ENCODE data around the gene TMEM182.

TMEM182 gene

DNA sequence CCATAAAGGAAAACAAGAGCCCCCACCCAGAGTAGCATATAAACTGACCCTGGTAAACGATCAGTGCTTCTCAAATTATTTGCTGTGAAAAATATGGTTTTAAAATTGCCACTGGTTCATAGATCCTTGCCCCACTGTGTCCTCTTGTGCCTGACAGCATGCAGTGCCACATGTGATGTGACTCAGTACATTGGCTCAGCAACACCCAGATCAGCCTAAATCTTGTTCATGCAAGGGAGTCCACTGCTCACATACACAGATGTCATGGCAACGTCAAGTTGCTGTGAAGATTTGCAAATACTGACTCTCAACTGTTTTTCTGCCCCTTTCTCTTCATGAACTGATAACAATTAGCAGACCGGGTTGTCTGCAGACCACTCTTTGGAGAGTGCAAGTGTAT is 91.0 kb downstream of the TMEM182 start:
- DNase-seq: no peak

Measured in nucleus accumbens (tissue), 56 donors.